HepG2 (cell line): Measurements from ENCODE around the gene TNFAIP1. TPM values are rescaled to one million over a fixed set of nuclear protein-coding genes. Genes with fewer than 3 reads are reported as not detected.

ENCODE experiments used
- BCL6 ChIP-seq: IDR thresholded peaks from 2 replicates; pipeline ENCODE4 v1.6.1; 2016; ENCODE audit warnings: missing genetic modification reagents, missing compliant biosample characterization
- HOXA3 ChIP-seq: sonication (generic); formaldehyde crosslinking; IDR thresholded peaks from 2 replicates; pipeline ENCODE4 v1.5.0; 2020; ENCODE audit warnings: missing genetic modification reagents
- KAT8 ChIP-seq: IDR thresholded peaks from 2 replicates; pipeline ENCODE4 v1.6.1; 2016; ENCODE audit warnings: missing genetic modification reagents, missing compliant biosample characterization
- KLF12 ChIP-seq: sonication (generic); formaldehyde crosslinking; IDR thresholded peaks from 2 replicates; pipeline ENCODE4 v1.4.0; 2020; ENCODE audit warnings: missing genetic modification reagents, borderline replicate concordance
- NBN ChIP-seq: fragments of 450-650 bp; conservative IDR thresholded peaks from 2 replicates; pipeline ENCODE4 v1.6.1; 2017
- POGZ ChIP-seq: sonication (generic); formaldehyde crosslinking; IDR thresholded peaks from 2 replicates; pipeline ENCODE4 v1.4.0; 2020; ENCODE audit warnings: mild to moderate bottlenecking, missing genetic modification reagents
- STAT5B ChIP-seq: sonication (generic); formaldehyde crosslinking; IDR thresholded peaks from 2 replicates; pipeline ENCODE4 v1.4.0; 2020; ENCODE audit warnings: missing genetic modification reagents
- TSC22D2 ChIP-seq: sonication (generic); formaldehyde crosslinking; IDR thresholded peaks from 2 replicates; pipeline ENCODE4 v1.5.1; 2020; ENCODE audit warnings: missing genetic modification reagents, mild to moderate bottlenecking, borderline replicate concordance
- ZBTB10 ChIP-seq: sonication (generic); formaldehyde crosslinking; IDR thresholded peaks from 2 replicates; pipeline ENCODE4 v1.4.0; 2020; ENCODE audit warnings: missing genetic modification reagents, borderline replicate concordance
- ZBTB33 ChIP-seq: sonication (generic); formaldehyde crosslinking; IDR thresholded peaks from 2 replicates; pipeline ENCODE4 v1.4.0; 2020; ENCODE audit warnings: missing genetic modification reagents
- ZBTB7A ChIP-seq: sonication (generic); formaldehyde crosslinking; IDR thresholded peaks from 2 replicates; pipeline ENCODE4 v1.8.0; 2022; ENCODE audit warnings: mild to moderate bottlenecking, missing genetic modification reagents
- ZKSCAN1 ChIP-seq: fragments of 150-350 bp; IDR thresholded peaks from 2 replicates; pipeline ENCODE4 v1.6.1; 2014; ENCODE audit warnings: low read length
- ZNF510 ChIP-seq: sonication (generic); formaldehyde crosslinking; IDR thresholded peaks from 2 replicates; pipeline ENCODE4 v1.4.0; 2020; ENCODE audit warnings: low read depth, mild to moderate bottlenecking, missing genetic modification reagents
- ZNF570 ChIP-seq: sonication (generic); formaldehyde crosslinking; IDR thresholded peaks from 2 replicates; pipeline ENCODE4 v1.4.0; 2020; ENCODE audit warnings: mild to moderate bottlenecking, missing genetic modification reagents, borderline replicate concordance
- ZNF580 ChIP-seq: IDR thresholded peaks from 2 replicates; pipeline ENCODE4 v1.6.1; 2016; ENCODE audit warnings: low read depth, borderline replicate concordance
- ZNF775 ChIP-seq: sonication (generic); formaldehyde crosslinking; IDR thresholded peaks from 2 replicates; pipeline ENCODE4 v1.4.0; 2020; ENCODE audit warnings: missing genetic modification reagents, mild to moderate bottlenecking, moderate library complexity, borderline replicate concordance
- polyA plus RNA-seq, 8 experiments: library from polyadenylated mRNA; depleted of rRNA in 3 of 8; stranded (reverse) in 7 of 8; unstranded in 1 of 8; fragments of >200 nt; fragmentation: Illumina TruSeq in 4 of 8; extraction: Trizol in 4 of 8; gene quantifications; 2 replicates each; pipeline versions ENCODE4 v1.2.1 to v1.2.3, GENCODE V29; 2011 to 2016; ENCODE audit warnings: low read depth in 4 of 8, missing spikeins in 1 of 8, mixed read lengths in 1 of 8; ENCODE audit not compliant: insufficient read depth in 1 of 8
- total RNA-seq, 5 experiments: library from RNA; depleted of rRNA; stranded (reverse); fragments of >200 nt; fragmentation: Illumina TruSeq; extraction: Trizol; gene quantifications; 2 replicates each; pipeline ENCODE4 v1.2.3, GENCODE V29; 2016; ENCODE audit warnings: low read depth in 1 of 5
- TF ChIP-seq, protein P1 (sequence below): sonication (generic); formaldehyde crosslinking; IDR thresholded peaks from 2 replicates; pipeline ENCODE4 v1.4.0; 2020; ENCODE audit warnings: missing genetic modification reagents
- TF ChIP-seq, protein P2 (sequence below): sonication (generic); formaldehyde crosslinking; IDR thresholded peaks from 2 replicates; pipeline ENCODE4 v1.4.0; 2020; ENCODE audit warnings: missing genetic modification reagents

Gene TNFAIP1
- total and polyA plus RNA-seq, 2 of the 13 experiments (the other 11 are each of a cell fraction or from before 2014, with no cell fraction given) = 17.5 to 40.6 TPM

- TF ChIP-seq ZBTB10 (CRISPR knock-in tag) (no peak), NBN (no peak), ZBTB33 (CRISPR knock-in tag) (peak; percentile 64; the same call in 1 of the 2 replicates), ZNF775 (CRISPR knock-in tag) (no peak), STAT5B (no peak), ZNF570 (CRISPR knock-in tag) (no peak), ZKSCAN1 (no peak), BCL6 (CRISPR knock-in tag) (no peak), POGZ (CRISPR knock-in tag) (no peak), KLF12 (CRISPR knock-in tag) (no peak), ZNF510 (no peak), ZNF580 (CRISPR knock-in tag) (no peak), HOXA3 (CRISPR knock-in tag) (no peak), ZBTB7A (CRISPR knock-in tag) (no peak), KAT8 (CRISPR knock-in tag) (no peak), TSC22D2 (CRISPR knock-in tag) (no peak)
- TF ChIP-seq, protein P1, sequence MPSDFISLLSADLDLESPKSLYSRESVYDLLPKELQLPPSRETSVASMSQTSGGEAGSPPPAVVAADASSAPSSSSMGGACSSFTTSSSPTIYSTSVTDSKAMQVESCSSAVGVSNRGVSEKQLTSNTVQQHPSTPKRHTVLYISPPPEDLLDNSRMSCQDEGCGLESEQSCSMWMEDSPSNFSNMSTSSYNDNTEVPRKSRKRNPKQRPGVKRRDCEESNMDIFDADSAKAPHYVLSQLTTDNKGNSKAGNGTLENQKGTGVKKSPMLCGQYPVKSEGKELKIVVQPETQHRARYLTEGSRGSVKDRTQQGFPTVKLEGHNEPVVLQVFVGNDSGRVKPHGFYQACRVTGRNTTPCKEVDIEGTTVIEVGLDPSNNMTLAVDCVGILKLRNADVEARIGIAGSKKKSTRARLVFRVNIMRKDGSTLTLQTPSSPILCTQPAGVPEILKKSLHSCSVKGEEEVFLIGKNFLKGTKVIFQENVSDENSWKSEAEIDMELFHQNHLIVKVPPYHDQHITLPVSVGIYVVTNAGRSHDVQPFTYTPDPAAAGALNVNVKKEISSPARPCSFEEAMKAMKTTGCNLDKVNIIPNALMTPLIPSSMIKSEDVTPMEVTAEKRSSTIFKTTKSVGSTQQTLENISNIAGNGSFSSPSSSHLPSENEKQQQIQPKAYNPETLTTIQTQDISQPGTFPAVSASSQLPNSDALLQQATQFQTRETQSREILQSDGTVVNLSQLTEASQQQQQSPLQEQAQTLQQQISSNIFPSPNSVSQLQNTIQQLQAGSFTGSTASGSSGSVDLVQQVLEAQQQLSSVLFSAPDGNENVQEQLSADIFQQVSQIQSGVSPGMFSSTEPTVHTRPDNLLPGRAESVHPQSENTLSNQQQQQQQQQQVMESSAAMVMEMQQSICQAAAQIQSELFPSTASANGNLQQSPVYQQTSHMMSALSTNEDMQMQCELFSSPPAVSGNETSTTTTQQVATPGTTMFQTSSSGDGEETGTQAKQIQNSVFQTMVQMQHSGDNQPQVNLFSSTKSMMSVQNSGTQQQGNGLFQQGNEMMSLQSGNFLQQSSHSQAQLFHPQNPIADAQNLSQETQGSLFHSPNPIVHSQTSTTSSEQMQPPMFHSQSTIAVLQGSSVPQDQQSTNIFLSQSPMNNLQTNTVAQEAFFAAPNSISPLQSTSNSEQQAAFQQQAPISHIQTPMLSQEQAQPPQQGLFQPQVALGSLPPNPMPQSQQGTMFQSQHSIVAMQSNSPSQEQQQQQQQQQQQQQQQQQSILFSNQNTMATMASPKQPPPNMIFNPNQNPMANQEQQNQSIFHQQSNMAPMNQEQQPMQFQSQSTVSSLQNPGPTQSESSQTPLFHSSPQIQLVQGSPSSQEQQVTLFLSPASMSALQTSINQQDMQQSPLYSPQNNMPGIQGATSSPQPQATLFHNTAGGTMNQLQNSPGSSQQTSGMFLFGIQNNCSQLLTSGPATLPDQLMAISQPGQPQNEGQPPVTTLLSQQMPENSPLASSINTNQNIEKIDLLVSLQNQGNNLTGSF (CRISPR knock-in tag) = no peak
- TF ChIP-seq, protein P2, sequence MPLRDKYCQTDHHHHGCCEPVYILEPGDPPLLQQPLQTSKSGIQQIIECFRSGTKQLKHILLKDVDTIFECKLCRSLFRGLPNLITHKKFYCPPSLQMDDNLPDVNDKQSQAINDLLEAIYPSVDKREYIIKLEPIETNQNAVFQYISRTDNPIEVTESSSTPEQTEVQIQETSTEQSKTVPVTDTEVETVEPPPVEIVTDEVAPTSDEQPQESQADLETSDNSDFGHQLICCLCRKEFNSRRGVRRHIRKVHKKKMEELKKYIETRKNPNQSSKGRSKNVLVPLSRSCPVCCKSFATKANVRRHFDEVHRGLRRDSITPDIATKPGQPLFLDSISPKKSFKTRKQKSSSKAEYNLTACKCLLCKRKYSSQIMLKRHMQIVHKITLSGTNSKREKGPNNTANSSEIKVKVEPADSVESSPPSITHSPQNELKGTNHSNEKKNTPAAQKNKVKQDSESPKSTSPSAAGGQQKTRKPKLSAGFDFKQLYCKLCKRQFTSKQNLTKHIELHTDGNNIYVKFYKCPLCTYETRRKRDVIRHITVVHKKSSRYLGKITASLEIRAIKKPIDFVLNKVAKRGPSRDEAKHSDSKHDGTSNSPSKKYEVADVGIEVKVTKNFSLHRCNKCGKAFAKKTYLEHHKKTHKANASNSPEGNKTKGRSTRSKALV (CRISPR knock-in tag) = no peak
These were observed 32.2 kb downstream of the TNFAIP1 start (continued) for GRCh38 chr17:28367641-28368305.
